Uterus (tissue), 2 donors: ENCODE measurements around the gene KCNJ16.

Experiments used
- POLR2A ChIP-seq, 2 donors: fragments of 450-650 bp; IDR thresholded peaks; one replicate each; pipeline ENCODE4 v1.6.1; 2016; ENCODE audit warnings: antibody characterized with exemption in 2 of 2, mild to moderate bottlenecking in 1 of 2, moderate library complexity in 1 of 2
- TF ChIP-seq, protein P1 (sequence below), 4 experiments: fragments of 200-600 bp in 2 of 4; fragments of 450-650 bp in 2 of 4; sonication (generic) in 2 of 4; IDR thresholded peaks; one replicate each; pipeline ENCODE4 v1.5.1; 2016 to 2019; ENCODE audit warnings: antibody characterized with exemption in 4 of 4, mild to moderate bottlenecking in 2 of 4, moderate library complexity in 1 of 4

DNA sequence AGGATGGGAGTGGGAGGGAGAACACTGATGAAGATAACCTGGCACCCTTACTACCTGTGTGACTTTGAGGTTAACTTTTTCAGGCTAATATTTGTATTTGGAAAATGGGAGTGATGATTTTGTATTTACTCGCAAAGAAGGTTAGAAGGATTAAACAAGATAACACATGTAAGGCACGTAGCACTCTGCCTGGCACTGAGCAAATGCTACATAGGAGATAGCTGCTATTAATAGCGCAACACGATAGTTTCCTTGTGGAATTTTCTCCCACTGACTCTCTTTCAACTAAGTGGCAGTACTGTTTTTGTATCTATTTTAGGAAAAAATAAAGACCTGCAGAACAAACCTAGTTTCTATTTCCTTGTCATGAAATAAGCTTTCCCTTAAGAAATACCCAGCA is 15.4 kb upstream of the KCNJ16 start:
- TF ChIP-seq POLR2A (IDR thresholded peaks at IDR 0.05) = no peak
- TF ChIP-seq, protein P1, sequence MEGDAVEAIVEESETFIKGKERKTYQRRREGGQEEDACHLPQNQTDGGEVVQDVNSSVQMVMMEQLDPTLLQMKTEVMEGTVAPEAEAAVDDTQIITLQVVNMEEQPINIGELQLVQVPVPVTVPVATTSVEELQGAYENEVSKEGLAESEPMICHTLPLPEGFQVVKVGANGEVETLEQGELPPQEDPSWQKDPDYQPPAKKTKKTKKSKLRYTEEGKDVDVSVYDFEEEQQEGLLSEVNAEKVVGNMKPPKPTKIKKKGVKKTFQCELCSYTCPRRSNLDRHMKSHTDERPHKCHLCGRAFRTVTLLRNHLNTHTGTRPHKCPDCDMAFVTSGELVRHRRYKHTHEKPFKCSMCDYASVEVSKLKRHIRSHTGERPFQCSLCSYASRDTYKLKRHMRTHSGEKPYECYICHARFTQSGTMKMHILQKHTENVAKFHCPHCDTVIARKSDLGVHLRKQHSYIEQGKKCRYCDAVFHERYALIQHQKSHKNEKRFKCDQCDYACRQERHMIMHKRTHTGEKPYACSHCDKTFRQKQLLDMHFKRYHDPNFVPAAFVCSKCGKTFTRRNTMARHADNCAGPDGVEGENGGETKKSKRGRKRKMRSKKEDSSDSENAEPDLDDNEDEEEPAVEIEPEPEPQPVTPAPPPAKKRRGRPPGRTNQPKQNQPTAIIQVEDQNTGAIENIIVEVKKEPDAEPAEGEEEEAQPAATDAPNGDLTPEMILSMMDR (IDR thresholded peaks at IDR 0.05) = no peak
